ENCODE data around the gene HAND2. TPM values are rescaled to one million over a fixed set of nuclear protein-coding genes. Genes with fewer than 3 reads are reported as not detected.

Gene HAND2
- total RNA-seq, 1 donor from 2014 or later: not detected

GRCh38 chr4:173489514-173489913 is 40.5 kb downstream of the HAND2 start:
- H3K27ac Mint-ChIP-seq (ENCODE audit: unreplicated experiment): no peak overlapping the region

GRCh38 chr4:173488656-173489055 is 41.4 kb downstream of the HAND2 start:
- Mint-ChIP-seq H3K4me3 (no peak overlapping the region), H3K36me3 (ENCODE audit: low read depth) (no peaks in the 10 kb centered on the region), H3K27ac (ENCODE audit: unreplicated experiment) (no peak overlapping the region), H3K4me1 (no peaks in the 10 kb centered on the region), H3K27me3 (ENCODE audit: low read depth) (peaks cover 18% of the 10 kb centered on the region), H3K9me3 (no peaks in the 10 kb centered on the region)
- no peak for TF ChIP-seq CTCF (conservative IDR thresholded peaks at IDR 0.05)
- DNase-seq (ENCODE audit: low read depth, low spot score): no peak

More at GRCh38 chr4:173489514-173489913, 40.5 kb downstream of the HAND2 start:
- no peak for TF ChIP-seq CTCF (conservative IDR thresholded peaks at IDR 0.05)
- DNase-seq (ENCODE audit: low read depth, low spot score): no peak
- Mint-ChIP-seq H3K36me3 (ENCODE audit: low read depth) (no peaks in the 10 kb centered on the region), H3K4me3 (no peak overlapping the region), H3K9me3 (no peaks in the 10 kb centered on the region), H3K4me1 (peaks cover 8% of the 10 kb centered on the region), H3K27me3 (ENCODE audit: low read depth) (peaks cover 27% of the 10 kb centered on the region)

- DNase-seq (ENCODE audit: low read depth, low spot score): no peak
- TF ChIP-seq CTCF (conservative IDR thresholded peaks at IDR 0.05): no peak
- Mint-ChIP-seq H3K4me3 (no peak overlapping the region), H3K27ac (ENCODE audit: unreplicated experiment) (no peak overlapping the region), H3K36me3 (ENCODE audit: low read depth) (no peaks in the 10 kb centered on the region), H3K27me3 (ENCODE audit: low read depth) (peaks cover 12% of the 10 kb centered on the region), H3K9me3 (no peaks in the 10 kb centered on the region), H3K4me1 (no peaks in the 10 kb centered on the region)
Measured at GRCh38 chr4:173488074-173488473, 42.0 kb downstream of the HAND2 start.

- no peaks in the 10 kb centered on the region for H3K9me3 Mint-ChIP-seq
- H3K4me1 Mint-ChIP-seq: no peaks in the 10 kb centered on the region
- H3K27ac Mint-ChIP-seq (ENCODE audit: unreplicated experiment): no peak overlapping the region
- H3K4me3 Mint-ChIP-seq: no peak overlapping the region
- no peak for TF ChIP-seq CTCF (conservative IDR thresholded peaks at IDR 0.05)
- peaks cover 2% of the 10 kb centered on the region for H3K36me3 Mint-ChIP-seq (ENCODE audit: low read depth)
- H3K27me3 Mint-ChIP-seq (ENCODE audit: low read depth): peaks cover 2% of the 10 kb centered on the region
- DNase-seq (ENCODE audit: low read depth, low spot score): no peak
Measured at GRCh38 chr4:173486714-173487392, 43.2 kb downstream of the HAND2 start.

GRCh38 chr4:173485164-173485563 is 44.9 kb downstream of the HAND2 start:
- peaks cover 2% of the 10 kb centered on the region for H3K36me3 Mint-ChIP-seq (ENCODE audit: low read depth)
- DNase-seq (ENCODE audit: low read depth, low spot score): no peak
- H3K4me3 Mint-ChIP-seq: no peak overlapping the region
- TF ChIP-seq CTCF (conservative IDR thresholded peaks at IDR 0.05): no peak
- no peaks in the 10 kb centered on the region for H3K4me1 Mint-ChIP-seq
- no peak overlapping the region for H3K27ac Mint-ChIP-seq (ENCODE audit: unreplicated experiment)
- no peaks in the 10 kb centered on the region for H3K27me3 Mint-ChIP-seq (ENCODE audit: low read depth)
- no peaks in the 10 kb centered on the region for H3K9me3 Mint-ChIP-seq
